HEK293 (cell line): ENCODE data around the gene NISCH.

Source experiments
- BCL11A ChIP-seq: fragments of 450-650 bp; formaldehyde crosslinking; IDR thresholded peaks from 2 replicates; pipeline ENCODE4 v1.5.1; 2016; ENCODE audit warnings: low read depth, missing biosample characterization, missing genetic modification characterization
- BCL11B ChIP-seq: fragments of 450-650 bp; formaldehyde crosslinking; IDR thresholded peaks from 2 replicates; pipeline ENCODE4 v1.5.1; 2016; ENCODE audit warnings: low read depth, missing biosample characterization, missing genetic modification characterization
- GLIS1 ChIP-seq: fragments of 450-650 bp; formaldehyde crosslinking; IDR thresholded peaks from 2 replicates; pipeline ENCODE4 v1.5.1; 2016; ENCODE audit warnings: missing biosample characterization, missing genetic modification characterization
- HOXA7 ChIP-seq: sonication (generic); formaldehyde crosslinking; IDR thresholded peaks from 2 replicates; pipeline ENCODE4 v1.8.1; 2022; ENCODE audit warnings: missing genetic modification reagents, borderline replicate concordance
- IKZF3 ChIP-seq: fragments of 450-650 bp; IDR thresholded peaks from 2 replicates; pipeline ENCODE4 v1.5.0; 2018; ENCODE audit warnings: missing biosample characterization, mild to moderate bottlenecking, missing genetic modification characterization, moderate library complexity
- KLF1 ChIP-seq: fragments of 450-650 bp; formaldehyde crosslinking; IDR thresholded peaks from 2 replicates; pipeline ENCODE4 v1.5.1; 2016; ENCODE audit warnings: missing biosample characterization, missing genetic modification characterization
- PRDM2 ChIP-seq: fragments of 450-650 bp; formaldehyde crosslinking; IDR thresholded peaks from 2 replicates; pipeline ENCODE4 v1.5.1; 2016; ENCODE audit warnings: missing biosample characterization, missing genetic modification characterization, borderline replicate concordance
- SALL2 ChIP-seq: fragments of 450-650 bp; formaldehyde crosslinking; IDR thresholded peaks from 2 replicates; pipeline ENCODE4 v1.5.0; 2017; ENCODE audit warnings: missing biosample characterization, mild to moderate bottlenecking, missing genetic modification characterization, borderline replicate concordance
- SCRT2 ChIP-seq: fragments of 450-650 bp; formaldehyde crosslinking; IDR thresholded peaks from 2 replicates; pipeline ENCODE4 v1.5.1; 2016; ENCODE audit warnings: missing biosample characterization, missing genetic modification characterization
- TRIM28 ChIP-seq: IDR thresholded peaks from 2 replicates; pipeline ENCODE4 v1.6.1; 2011; ENCODE audit warnings: low read length, control low read depth, borderline replicate concordance
- ZBTB8A ChIP-seq: fragments of 450-650 bp; formaldehyde crosslinking; IDR thresholded peaks from 2 replicates; pipeline ENCODE4 v1.5.1; 2016; ENCODE audit warnings: missing biosample characterization, missing genetic modification characterization
- ZNF112 ChIP-seq: fragments of 450-650 bp; formaldehyde crosslinking; IDR thresholded peaks from 2 replicates; pipeline ENCODE4 v1.5.0; 2017; ENCODE audit warnings: missing biosample characterization, missing genetic modification characterization
- ZNF140 ChIP-seq: fragments of 450-650 bp; formaldehyde crosslinking; IDR thresholded peaks from 2 replicates; pipeline ENCODE4 v1.5.1; 2016; ENCODE audit warnings: missing biosample characterization, missing genetic modification characterization
- ZNF174 ChIP-seq: fragments of 450-650 bp; formaldehyde crosslinking; IDR thresholded peaks from 2 replicates; pipeline ENCODE4 v1.5.0; 2017; ENCODE audit warnings: missing biosample characterization, mild to moderate bottlenecking, missing genetic modification characterization
- ZNF202 ChIP-seq: fragments of 450-650 bp; formaldehyde crosslinking; IDR thresholded peaks from 2 replicates; pipeline ENCODE4 v1.5.1; 2016; ENCODE audit warnings: missing biosample characterization, missing genetic modification characterization, borderline replicate concordance
- ZNF223 ChIP-seq: fragments of 450-650 bp; formaldehyde crosslinking; IDR thresholded peaks from 2 replicates; pipeline ENCODE4 v1.5.1; 2016; ENCODE audit warnings: missing biosample characterization, missing genetic modification characterization
- ZNF324 ChIP-seq: fragments of 450-650 bp; formaldehyde crosslinking; IDR thresholded peaks from 2 replicates; pipeline ENCODE4 v1.5.1; 2016; ENCODE audit warnings: missing biosample characterization, missing genetic modification characterization
- ZNF366 ChIP-seq: fragments of 450-650 bp; formaldehyde crosslinking; conservative IDR thresholded peaks from 2 replicates; pipeline ENCODE4 v1.5.1; 2016; ENCODE audit warnings: missing biosample characterization, missing genetic modification characterization
- ZNF529 ChIP-seq: fragments of 450-650 bp; formaldehyde crosslinking; IDR thresholded peaks from 2 replicates; pipeline ENCODE4 v1.5.1; 2017; ENCODE audit warnings: missing genetic modification characterization, missing biosample characterization; ENCODE audit not compliant: insufficient replicate concordance
- ZNF600 ChIP-seq: fragments of 450-650 bp; formaldehyde crosslinking; IDR thresholded peaks from 2 replicates; pipeline ENCODE4 v1.5.1; 2016; ENCODE audit warnings: missing biosample characterization, missing genetic modification characterization
- ZNF692 ChIP-seq: fragments of 450-650 bp; formaldehyde crosslinking; IDR thresholded peaks from 2 replicates; pipeline ENCODE4 v1.5.1; 2016; ENCODE audit warnings: missing biosample characterization, missing genetic modification characterization
- ZNF830 ChIP-seq: fragments of 450-650 bp; IDR thresholded peaks from 2 replicates; pipeline ENCODE4 v1.5.0; 2018; ENCODE audit warnings: missing biosample characterization, missing genetic modification characterization, low read depth, mild to moderate bottlenecking, moderate library complexity
- TF ChIP-seq, protein P1 (sequence below): fragments of 450-650 bp; formaldehyde crosslinking; IDR thresholded peaks from 2 replicates; pipeline ENCODE4 v1.5.1; 2016; ENCODE audit warnings: missing biosample characterization, missing genetic modification characterization
- TF ChIP-seq, protein P2 (sequence below): fragments of 450-650 bp; formaldehyde crosslinking; IDR thresholded peaks from 2 replicates; pipeline ENCODE4 v1.5.1; 2016; ENCODE audit warnings: missing biosample characterization, missing genetic modification characterization
- TF ChIP-seq, protein P3 (sequence below): fragments of 450-650 bp; formaldehyde crosslinking; IDR thresholded peaks from 2 replicates; pipeline ENCODE4 v1.5.1; 2016; ENCODE audit warnings: missing biosample characterization, missing genetic modification characterization

The NISCH gene

GRCh38 chr3:52444860-52445793, 10.3 kb upstream of the NISCH start, which contains the start of gene SEMA3G (continued):
- TF ChIP-seq, protein P1, sequence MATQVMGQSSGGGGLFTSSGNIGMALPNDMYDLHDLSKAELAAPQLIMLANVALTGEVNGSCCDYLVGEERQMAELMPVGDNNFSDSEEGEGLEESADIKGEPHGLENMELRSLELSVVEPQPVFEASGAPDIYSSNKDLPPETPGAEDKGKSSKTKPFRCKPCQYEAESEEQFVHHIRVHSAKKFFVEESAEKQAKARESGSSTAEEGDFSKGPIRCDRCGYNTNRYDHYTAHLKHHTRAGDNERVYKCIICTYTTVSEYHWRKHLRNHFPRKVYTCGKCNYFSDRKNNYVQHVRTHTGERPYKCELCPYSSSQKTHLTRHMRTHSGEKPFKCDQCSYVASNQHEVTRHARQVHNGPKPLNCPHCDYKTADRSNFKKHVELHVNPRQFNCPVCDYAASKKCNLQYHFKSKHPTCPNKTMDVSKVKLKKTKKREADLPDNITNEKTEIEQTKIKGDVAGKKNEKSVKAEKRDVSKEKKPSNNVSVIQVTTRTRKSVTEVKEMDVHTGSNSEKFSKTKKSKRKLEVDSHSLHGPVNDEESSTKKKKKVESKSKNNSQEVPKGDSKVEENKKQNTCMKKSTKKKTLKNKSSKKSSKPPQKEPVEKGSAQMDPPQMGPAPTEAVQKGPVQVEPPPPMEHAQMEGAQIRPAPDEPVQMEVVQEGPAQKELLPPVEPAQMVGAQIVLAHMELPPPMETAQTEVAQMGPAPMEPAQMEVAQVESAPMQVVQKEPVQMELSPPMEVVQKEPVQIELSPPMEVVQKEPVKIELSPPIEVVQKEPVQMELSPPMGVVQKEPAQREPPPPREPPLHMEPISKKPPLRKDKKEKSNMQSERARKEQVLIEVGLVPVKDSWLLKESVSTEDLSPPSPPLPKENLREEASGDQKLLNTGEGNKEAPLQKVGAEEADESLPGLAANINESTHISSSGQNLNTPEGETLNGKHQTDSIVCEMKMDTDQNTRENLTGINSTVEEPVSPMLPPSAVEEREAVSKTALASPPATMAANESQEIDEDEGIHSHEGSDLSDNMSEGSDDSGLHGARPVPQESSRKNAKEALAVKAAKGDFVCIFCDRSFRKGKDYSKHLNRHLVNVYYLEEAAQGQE, result no peak
- TF ChIP-seq, protein P2, sequence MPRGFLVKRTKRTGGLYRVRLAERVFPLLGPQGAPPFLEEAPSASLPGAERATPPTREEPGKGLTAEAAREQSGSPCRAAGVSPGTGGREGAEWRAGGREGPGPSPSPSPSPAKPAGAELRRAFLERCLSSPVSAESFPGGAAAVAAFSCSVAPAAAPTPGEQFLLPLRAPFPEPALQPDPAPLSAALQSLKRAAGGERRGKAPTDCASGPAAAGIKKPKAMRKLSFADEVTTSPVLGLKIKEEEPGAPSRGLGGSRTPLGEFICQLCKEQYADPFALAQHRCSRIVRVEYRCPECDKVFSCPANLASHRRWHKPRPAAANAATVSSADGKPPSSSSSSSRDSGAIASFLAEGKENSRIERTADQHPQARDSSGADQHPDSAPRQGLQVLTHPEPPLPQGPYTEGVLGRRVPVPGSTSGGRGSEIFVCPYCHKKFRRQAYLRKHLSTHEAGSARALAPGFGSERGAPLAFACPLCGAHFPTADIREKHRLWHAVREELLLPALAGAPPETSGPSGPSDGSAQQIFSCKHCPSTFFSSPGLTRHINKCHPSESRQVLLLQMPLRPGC (tag by site-specific recombination), result no peak
- TF ChIP-seq ZNF202 (tag by site-specific recombination) (no peak), ZNF223 (tag by site-specific recombination) (no peak), ZNF692 (tag by site-specific recombination) (no peak), TRIM28 (no peak), ZNF174 (tag by site-specific recombination) (no peak), ZBTB8A (peak; percentile 62), ZNF140 (tag by site-specific recombination) (no peak), GLIS1 (tag by site-specific recombination) (peak; percentile 63), SCRT2 (tag by site-specific recombination) (peak; percentile 54), KLF1 (0 out of 2 replicates have a peak, but pooled peaks have one; percentile 29), PRDM2 (no peak), HOXA7 (CRISPR knock-in tag) (no peak), ZNF830 (no peak), ZNF366 (tag by site-specific recombination) (peak; percentile 55), IKZF3 (tag by site-specific recombination) (no peak), SALL2 (no peak), ZNF529 (tag by site-specific recombination) (no peak), ZNF324 (tag by site-specific recombination) (no peak), ZNF600 (tag by site-specific recombination) (no peak), BCL11A (tag by site-specific recombination) (no peak), BCL11B (tag by site-specific recombination) (no peak), ZNF112 (tag by site-specific recombination) (no peak)
- TF ChIP-seq, protein P3, sequence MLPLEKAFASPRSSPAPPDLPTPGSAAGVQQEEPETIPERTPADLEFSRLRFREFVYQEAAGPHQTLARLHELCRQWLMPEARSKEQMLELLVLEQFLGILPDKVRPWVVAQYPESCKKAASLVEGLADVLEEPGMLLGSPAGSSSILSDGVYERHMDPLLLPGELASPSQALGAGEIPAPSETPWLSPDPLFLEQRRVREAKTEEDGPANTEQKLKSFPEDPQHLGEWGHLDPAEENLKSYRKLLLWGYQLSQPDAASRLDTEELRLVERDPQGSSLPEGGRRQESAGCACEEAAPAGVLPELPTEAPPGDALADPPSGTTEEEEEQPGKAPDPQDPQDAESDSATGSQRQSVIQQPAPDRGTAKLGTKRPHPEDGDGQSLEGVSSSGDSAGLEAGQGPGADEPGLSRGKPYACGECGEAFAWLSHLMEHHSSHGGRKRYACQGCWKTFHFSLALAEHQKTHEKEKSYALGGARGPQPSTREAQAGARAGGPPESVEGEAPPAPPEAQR (tag by site-specific recombination), result no peak
